Measurements from ENCODE around the gene TMEM176B. TPM values are rescaled to one million over a fixed set of nuclear protein-coding genes. Genes with fewer than 3 reads are reported as not detected.

Gene TMEM176B
- polyA plus RNA-seq (ENCODE audit: insufficient read length in 3 of 3): 100 to 1,000 TPM in 1 of 3 donors, 10 to 100 TPM in 2; 80.2 to 115 (median 87.1) TPM

DNA sequence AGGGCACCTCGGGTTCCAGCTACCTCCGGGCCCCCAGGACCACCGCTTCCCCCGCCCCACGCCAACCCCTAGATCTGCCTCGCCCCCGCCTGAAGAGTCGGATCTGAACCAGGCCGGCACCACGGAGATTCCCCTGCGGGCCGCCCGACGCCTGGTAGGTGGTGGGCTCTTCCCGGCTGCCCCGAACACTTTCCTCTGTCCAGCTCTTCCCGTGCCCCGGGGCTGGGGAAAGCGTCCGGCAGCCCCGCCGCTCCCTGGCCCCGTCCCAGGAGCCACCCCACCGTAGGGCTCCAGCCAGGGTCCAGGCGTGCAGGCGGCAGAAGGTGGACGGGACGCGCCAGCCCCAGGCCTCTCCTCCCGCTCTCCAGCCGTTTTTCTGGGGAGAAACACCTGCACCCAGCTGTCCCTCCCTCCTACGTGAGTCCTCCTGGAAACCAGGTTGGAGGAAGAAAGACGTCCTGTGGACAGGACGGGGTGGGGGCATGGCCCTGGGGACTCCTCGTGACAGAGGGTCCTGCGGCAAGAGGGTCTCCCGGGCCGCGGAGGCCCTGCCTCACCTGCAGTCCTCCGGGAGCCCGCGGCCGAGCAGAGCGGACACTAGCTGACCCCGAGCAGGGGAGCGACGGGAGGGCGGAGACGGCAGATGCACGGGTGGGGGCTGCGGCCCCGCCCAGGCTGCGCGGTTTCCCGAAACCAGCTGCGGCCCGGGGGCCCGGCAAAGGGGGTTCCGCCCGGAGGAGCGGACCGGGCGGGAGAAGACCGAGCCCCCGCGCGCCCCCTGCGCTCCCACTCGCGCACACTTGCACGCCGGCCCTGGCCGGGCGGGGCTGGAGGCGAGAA lies at the start of gene TMEM176B:
TSS of gene TMEM176B (minus strand) at position 624 of the 840 bp plus-strand sequence. CDS start 3,795 bp downstream, outside the sequence.
- no peak for DNase-seq (ENCODE audit: low read depth in 3 of 3, low spot score in 2 of 3)

DNA sequence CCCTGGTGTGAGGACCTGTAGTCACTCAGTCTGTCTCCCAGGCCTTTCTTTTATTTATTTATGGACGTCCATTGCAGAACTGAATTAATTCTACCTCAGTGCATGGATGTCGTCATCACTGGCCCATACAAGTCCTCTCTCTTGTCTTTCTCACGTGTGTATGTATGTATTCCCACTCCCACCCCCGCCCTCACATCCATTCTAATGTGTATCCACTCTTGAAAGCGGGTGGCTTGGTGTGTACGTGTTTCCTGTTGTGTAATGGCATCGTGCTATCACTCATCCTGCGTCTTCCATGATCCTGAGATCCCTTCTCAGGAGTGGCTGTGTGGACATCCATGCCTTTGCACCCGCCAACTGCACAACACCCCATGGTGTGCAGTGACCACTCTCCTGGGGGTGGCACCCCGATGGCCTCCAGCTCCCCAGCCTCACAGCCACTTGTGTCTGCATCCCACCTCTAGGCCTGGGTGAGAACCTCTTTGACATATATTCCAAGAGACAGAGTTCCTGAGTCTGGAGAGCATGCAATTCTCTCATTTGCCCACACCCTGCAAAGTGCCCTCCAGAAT lies 49.1 kb upstream of the TMEM176B start:
- DNase-seq (ENCODE audit: low read depth in 3 of 3, low spot score in 2 of 3): no peak

DNA sequence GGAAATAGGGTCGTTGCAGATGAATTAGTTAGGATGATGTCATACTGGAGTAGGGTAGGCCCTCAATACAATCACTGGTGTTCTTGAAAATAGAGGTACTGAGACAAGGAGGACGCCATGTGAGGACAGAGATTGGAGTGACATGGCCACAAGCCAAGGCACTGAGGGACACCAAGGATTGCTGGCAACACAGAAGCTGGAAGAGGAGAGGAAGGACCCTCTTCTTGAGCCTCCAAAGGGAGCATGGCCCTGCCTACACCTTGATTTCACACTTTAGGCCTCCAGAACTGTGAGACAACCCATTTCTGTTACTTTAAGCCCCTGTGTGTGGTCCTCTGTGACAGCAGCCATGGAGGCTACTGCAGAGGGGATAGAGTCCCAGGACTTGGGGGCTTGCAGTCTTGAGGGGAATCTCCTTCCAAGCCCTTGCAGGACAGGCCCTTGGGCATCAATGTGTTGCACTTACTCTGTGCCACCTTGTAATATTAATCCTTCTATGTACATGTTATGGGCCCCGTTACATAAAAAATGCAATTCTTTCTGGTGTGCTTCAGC lies 48.5 kb upstream of the TMEM176B start:
- no peak for DNase-seq (ENCODE audit: low read depth in 3 of 3, low spot score in 2 of 3)

- no peak for DNase-seq (ENCODE audit: low read depth in 3 of 3, low spot score in 2 of 3)
These were observed 47.9 kb upstream of the TMEM176B start for GRCh38 chr7:150848111-150848510.

- no peak for DNase-seq (ENCODE audit: low read depth in 3 of 3, low spot score in 2 of 3)
These were observed 47.4 kb upstream of the TMEM176B start for GRCh38 chr7:150847536-150847935.

DNA sequence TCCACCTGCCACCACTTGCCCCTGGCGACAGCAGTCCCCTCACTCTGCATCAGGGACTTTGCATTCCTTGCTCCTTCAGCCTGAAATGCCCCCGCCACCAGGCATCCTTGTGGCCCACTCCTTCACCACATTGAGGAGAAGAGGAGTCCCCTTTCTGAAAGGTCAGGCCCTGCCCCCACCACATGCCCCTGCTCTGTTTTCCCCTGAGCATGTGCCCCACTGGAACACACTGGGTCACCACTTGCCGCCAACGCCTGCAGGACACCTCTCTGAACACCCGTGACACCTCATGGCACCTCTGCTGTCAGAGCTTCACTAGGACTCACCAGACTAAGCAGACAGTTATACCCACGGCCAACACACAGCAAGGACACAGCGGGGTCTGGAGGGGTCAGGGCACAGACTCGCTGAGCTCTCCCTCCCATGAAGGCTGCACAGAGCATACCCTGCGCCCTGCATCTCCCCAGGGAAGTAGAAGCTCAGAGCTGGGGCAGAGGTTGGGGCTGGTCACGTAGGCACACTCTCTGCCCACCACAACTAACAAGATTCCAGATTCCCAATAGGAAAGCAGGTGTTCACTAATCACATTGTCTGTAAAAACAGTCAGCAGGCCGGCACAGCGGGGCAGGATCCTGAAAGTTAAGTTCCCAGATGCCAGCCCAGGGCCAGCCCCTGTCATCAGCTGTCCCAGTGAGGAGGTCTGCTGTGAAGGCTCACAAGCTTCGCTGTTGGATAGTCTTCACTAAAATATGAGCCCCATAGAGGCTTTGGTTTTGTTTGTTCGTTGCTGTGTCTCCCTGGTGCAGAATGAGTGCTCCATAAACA lies 46.3 kb upstream of the TMEM176B start:
- no peak for DNase-seq (ENCODE audit: low read depth in 3 of 3, low spot score in 2 of 3)

DNA sequence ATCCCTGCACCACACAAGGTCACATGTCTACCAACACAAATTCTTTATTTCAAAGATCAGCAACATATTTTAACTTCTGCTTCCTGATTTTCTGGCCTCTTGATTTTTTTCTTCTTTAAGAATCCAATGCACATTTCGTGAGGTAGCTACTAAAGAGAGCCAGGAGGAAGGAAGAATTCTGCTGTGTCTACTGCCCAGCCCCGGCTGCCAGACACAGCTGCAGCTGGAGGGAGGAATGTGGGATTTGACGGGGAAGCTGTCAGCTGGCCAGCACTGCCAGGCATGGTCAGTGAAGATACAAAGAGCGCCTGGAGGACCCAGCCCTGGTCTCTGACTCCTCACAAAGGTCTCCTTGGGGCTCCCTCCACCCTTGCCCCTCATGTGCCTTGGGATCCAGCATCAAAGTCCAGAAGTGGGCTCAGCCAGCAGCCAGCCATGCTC lies 45.3 kb upstream of the TMEM176B start:
- DNase-seq (ENCODE audit: low read depth in 3 of 3, low spot score in 2 of 3): no peak

DNA sequence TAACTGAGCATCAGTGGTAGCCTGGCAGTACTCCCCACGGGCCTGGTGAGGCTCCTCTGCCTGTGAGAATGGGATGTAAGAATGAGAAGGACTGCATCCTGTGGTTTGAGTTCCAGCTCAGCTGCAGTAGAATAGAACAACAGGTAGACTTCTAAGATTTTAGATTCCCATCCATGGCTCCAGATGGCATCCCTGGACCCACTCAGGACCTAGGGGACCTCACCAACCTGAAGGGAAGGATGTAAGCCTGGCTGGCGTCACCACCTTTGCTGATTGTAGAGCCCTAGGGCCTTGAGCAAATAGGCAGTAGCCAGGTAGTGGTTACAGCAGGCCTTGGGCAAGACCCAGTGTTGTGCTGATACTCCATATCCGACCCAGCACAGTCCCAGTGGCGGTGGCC lies 42.6 kb upstream of the TMEM176B start:
- DNase-seq (ENCODE audit: low read depth in 3 of 3, low spot score in 2 of 3): no peak

GRCh38 chr7:150842018-150842417 lies 41.9 kb upstream of the TMEM176B start:
- no peak for DNase-seq (ENCODE audit: low read depth in 3 of 3, low spot score in 2 of 3)

GRCh38 chr7:150838965-150839650 lies 38.9 kb upstream of the TMEM176B start:
- no peak for DNase-seq (ENCODE audit: low read depth in 3 of 3, low spot score in 2 of 3)

GRCh38 chr7:150835702-150836280 lies 35.6 kb upstream of the TMEM176B start:
- no peak for DNase-seq (ENCODE audit: low read depth in 3 of 3, low spot score in 2 of 3)

- DNase-seq (ENCODE audit: low read depth in 3 of 3, low spot score in 2 of 3): no peak
These were observed 34.9 kb upstream of the TMEM176B start for GRCh38 chr7:150835019-150835418.

DNA sequence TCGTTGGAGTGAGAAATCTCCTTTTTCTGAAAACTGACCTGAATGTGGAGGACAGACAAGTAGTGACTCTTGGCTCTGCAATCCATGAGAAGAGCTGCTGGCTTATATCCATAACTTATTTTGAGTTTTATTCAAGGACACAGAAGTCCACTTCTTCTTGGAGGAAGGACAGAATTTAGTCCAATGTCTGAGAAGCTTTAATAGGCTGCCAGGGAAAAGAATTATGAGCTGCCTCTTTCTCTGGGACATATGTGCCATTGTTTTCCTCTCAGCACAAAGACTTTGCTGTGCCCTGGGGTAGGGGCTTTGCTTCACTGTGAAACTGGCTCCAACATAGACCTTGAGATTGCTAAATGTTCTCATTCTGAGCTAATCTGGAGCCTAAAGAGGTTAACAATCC lies 31.7 kb upstream of the TMEM176B start:
- no peak for DNase-seq (ENCODE audit: low read depth in 3 of 3, low spot score in 2 of 3)

GRCh38 chr7:150830937-150831336 lies 30.8 kb upstream of the TMEM176B start:
- no peak for DNase-seq (ENCODE audit: low read depth in 3 of 3, low spot score in 2 of 3)

DNA sequence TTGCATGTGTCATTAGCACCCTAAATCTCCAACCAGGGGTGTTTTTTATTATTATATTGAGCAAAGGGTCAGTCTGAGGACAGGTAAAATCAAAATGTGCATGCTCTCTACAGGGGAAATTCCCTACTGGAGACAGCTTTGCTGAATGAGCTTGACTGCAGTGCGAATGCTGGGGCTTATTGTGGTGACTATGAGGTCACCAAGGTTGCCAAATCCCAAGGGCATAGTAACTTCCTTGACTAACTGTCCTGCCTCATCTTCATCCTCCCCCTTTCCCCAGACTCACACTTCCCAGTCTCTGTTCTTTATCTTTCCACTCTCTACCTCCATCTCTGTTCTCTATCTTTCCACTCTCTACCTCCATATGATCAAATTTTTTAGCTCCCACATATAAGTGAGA lies 29.3 kb upstream of the TMEM176B start:
- DNase-seq (ENCODE audit: low read depth in 3 of 3, low spot score in 2 of 3): no peak

GRCh38 chr7:150828384-150828783 lies 28.2 kb upstream of the TMEM176B start:
- DNase-seq (ENCODE audit: low read depth in 3 of 3, low spot score in 2 of 3): no peak

- DNase-seq (ENCODE audit: low read depth in 3 of 3, low spot score in 2 of 3): no peak
These were observed 26.1 kb upstream of the TMEM176B start for GRCh38 chr7:150826061-150826849.

GRCh38 chr7:150824379-150825177 lies 24.4 kb upstream of the TMEM176B start:
- no peak for DNase-seq (ENCODE audit: low read depth in 3 of 3, low spot score in 2 of 3)
